Measurements from ENCODE around the gene SLC34A3. TPM values are rescaled to one million over a fixed set of nuclear protein-coding genes. Genes with fewer than 3 reads are reported as not detected.

SLC34A3 gene
- total and polyA plus RNA-seq, 2 donors (not counting 1 experiment from before 2014, with no cell fraction given) = not detected

DNA sequence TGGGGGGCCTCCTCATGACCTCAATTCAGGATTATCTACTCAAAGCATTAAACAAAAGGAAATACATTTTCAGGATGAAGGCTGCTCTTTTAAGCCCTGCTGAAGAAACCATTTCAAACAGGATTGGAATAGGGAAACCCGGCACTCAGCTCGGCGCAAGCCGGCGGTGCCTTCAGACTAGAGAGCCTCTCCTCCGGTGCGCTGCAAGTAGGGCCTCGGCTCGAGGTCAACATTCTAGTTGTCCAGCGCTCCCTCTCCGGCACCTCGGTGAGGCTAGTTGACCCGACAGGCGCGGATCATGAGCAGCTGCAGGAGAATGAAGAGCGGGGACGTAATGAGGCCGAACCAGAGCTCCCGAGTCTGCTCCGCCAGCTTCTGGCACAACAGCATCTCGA, 26.0 kb upstream of the SLC34A3 start:
- H3K27me3 Mint-ChIP-seq = no peaks in the 10 kb centered on the region
- no peaks in the 10 kb centered on the region for H3K9me3 Mint-ChIP-seq (ENCODE audit: insufficient read depth)
- Histone ChIP-seq H3K4me1 (ENCODE audit: control insufficient read depth in 2 of 2, insufficient read depth in 2 of 2, low read length in 2 of 2) (peaks cover 38 to 51% of the 10 kb centered on the region in 2 donors), H3K4me3 (ENCODE audit: control extremely low read depth in 1 of 5, extremely low read depth in 1 of 5, insufficient read depth in 1 of 5, low read depth in 2 of 5, low read length in 4 of 5) (peak overlapping the region; percentile 55 to 96 (median 86)), H4K20me1 (ENCODE audit: control insufficient read depth, insufficient read depth, low read length, poor library complexity, severe bottlenecking) (peaks cover 43% of the 10 kb centered on the region), H2AFZ (ENCODE audit: insufficient read depth, low read depth, low read length, poor library complexity, severe bottlenecking) (peak overlapping the region; percentile 88), H3K9me3 (ENCODE audit: control extremely low read depth in 1 of 3, control insufficient read depth in 2 of 3, insufficient read depth in 1 of 3, low read length in 2 of 3) (no peaks in the 10 kb centered on the region), H3K4me2 (replicated peaks; ENCODE audit: low read depth, low read length, poor library complexity, severe bottlenecking) (peak overlapping the region; percentile 85), H3K27ac (ENCODE audit: low read length in 2 of 2) (peak overlapping the region; percentile 73 to 89), H3K9ac (ENCODE audit: low read length) (peak overlapping the region; percentile 84), H3K36me3 (replicated peaks in 1 of 2; ENCODE audit: control extremely low read depth in 1 of 2, control insufficient read depth in 1 of 2, extremely low read depth in 1 of 2, insufficient read depth in 2 of 2, low read length in 1 of 2) (peaks cover 0 to 5% of the 10 kb centered on the region in 2 experiments), H3K79me2 (ENCODE audit: control insufficient read depth, insufficient read depth, low read length) (peaks cover 62% of the 10 kb centered on the region), H3K27me3 (replicated peaks in 1 of 4; ENCODE audit: control extremely low read depth in 1 of 4, control insufficient read depth in 3 of 4, insufficient read depth in 4 of 4, low read length in 3 of 4) (no peaks in the 10 kb centered on the region)
- peaks cover 46% of the 10 kb centered on the region for H3K4me1 Mint-ChIP-seq
- POLR2A ChIA-PET = interaction anchor here (0.5 to 2.1 kb wide), 3 partner anchors 16 to 35 kb away, joined by 3 to 10 read pairs (median 4); partner anchors contain the start of genes ANAPC2, RNF208 and SSNA1
- DNase-seq (no peak), ATAC-seq (ENCODE audit: low read depth) (no peak)
- TF ChIP-seq CTCF (IDR thresholded peaks at IDR 0.05) = no peak
- no peak for TF ChIP-seq EZH2 (IDR thresholded peaks at IDR 0.05; ENCODE audit: borderline replicate concordance, insufficient read depth, low read depth, low read length, poor library complexity, severe bottlenecking)
- 21% methylated on average over 21 of the region's 21 CpGs for WGBS (ENCODE audit: insufficient coverage)
- peak overlapping the region; percentile 90 for H3K27ac Mint-ChIP-seq
- CTCF ChIA-PET = interaction anchor here (0.6 to 1.6 kb wide), 3 partner anchors 14 to 23 kb away, joined by 3 to 7 read pairs (median 4); partner anchors contain the start of gene RNF224
- H3K4me3 Mint-ChIP-seq = peak overlapping the region; percentile 93
- intact Hi-C loops (cut with micrococcal nuclease) = loop anchor here (1.0 to 10.0 kb wide), 4 partner anchors 16 to 320 kb away; partner anchors contain the start of genes ANAPC2, SSNA1 and TRAF2

Measured in B cell (primary cell).